ENCODE measurements around the gene LCE3A.
"Not testable (repeated sequence)": the region's sequence is repeated elsewhere in the genome, so short reads cannot be mapped to it uniquely, and the experiment has no call there.

The LCE3A gene, protein sequence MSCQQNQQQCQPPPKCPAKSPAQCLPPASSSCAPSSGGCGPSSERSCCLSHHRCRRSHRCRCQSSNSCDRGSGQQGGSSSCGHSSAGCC

DNA sequence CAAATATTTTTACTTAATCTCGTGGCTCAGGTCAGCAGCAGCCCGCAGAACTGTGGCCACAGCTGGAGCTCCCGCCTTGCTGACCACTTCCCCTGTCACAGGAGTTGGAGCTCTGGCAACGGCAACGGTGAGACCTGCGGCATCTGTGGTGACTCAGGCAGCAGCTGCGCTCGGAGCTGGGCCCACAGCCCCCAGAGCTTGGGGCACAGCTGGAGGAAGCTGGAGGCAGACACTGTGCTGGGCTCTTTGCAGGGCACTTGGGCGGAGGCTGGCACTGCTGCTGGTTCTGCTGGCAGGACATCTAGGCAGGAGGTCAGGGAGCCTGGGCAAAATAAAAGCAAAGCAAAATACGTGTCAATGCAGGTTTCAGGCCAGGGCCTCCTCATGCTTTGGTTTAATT, at the start of gene LCE3A:
Gene LCE3A (minus strand): TSS at position 301 of the 400 bp plus-strand sequence. CDS start 0 bp downstream, at position 301.
- in situ Hi-C loops (cut with MboI; ENCODE audit: low sequenced_read_pairs) = no loop called here

DNA sequence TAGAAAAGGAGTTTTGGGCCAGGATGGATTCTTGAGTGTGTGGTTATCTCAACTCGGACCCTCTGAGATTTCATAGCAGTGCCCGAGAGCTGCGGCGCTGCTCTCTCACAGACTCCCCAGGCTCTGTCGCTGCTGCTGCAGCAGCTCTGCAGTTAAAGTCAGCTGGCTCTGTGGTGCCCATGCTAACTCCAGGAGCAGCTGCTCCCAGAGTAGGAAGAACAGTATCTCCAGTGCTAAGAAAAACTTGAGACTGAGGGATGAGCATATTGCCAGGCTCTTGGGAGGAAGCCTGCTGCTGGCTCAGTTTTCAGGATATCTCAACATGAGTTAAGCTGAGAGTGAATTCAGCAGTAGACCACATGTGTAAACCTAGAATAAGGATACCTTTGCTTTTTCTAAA, 44.7 kb upstream of the LCE3A start:
- in situ Hi-C loops (cut with MboI; ENCODE audit: low sequenced_read_pairs) = no loop called here

DNA sequence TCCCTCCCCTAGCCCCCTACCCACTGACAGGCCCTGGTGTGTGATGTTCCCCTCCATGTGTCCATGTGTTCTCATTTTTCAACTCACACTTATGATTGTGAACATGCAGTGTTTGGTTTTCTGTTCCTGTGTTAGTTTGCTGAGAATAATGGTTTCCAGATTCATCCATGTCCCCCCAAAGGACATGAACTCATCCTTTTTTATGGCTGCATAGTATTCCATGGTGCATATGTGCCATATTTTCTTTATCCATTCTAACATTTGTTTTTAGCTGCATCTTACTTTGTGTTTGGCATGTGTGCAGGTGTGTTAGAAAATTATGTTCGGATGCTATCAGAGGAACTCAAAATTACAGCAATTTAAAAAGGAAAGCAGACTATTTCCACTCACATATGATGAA, 43.3 kb upstream of the LCE3A start:
- in situ Hi-C loops (cut with MboI; ENCODE audit: low sequenced_read_pairs) = not testable (repeated sequence)

DNA sequence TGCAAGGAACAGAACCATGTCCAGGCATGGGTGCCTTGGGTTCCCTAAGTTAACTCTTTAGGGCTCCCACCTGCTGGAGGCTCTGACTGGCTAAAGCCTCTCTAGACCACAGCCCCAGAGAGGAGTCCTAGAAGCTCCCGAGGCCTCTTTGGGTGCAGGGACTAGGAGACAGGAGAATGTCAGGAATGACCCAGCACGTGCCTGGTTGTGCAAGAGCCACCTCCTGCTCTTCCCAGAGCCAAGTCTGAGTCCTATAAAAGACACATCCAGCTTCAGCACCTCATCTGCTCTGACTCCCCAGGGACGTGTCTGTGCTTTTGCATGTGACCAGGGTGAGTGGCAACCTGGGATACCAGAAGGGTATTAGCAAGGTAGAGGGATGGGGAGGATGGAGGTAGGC, 40.2 kb upstream of the LCE3A start, which contains the start of gene LCE2D:
Gene LCE2D (plus strand): TSS at position 283 of the 400 bp plus-strand sequence. CDS start 726 bp downstream, outside the sequence.
- in situ Hi-C loops (cut with MboI; ENCODE audit: low sequenced_read_pairs) = no loop called here

DNA sequence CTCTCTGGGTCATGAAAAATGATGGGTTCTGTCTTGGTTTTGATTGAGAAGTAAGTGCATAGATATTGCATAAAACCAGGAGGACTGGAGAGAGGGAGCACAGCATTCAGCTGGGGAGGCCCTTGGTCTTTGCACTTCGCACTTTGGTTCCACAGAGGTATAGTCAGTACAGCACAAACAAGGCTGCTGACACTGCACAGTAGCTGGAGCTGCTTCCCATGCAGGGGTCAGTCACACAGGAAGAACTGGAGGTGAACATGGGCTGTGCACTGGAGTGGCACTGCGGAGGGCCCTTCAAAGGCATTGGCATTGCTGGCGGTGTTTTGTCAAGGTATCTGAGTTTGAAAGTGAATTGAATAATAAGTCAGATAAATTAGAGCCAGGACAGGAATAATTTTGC, 35.7 kb upstream of the LCE3A start:
- in situ Hi-C loops (cut with MboI; ENCODE audit: low sequenced_read_pairs) = no loop called here

DNA sequence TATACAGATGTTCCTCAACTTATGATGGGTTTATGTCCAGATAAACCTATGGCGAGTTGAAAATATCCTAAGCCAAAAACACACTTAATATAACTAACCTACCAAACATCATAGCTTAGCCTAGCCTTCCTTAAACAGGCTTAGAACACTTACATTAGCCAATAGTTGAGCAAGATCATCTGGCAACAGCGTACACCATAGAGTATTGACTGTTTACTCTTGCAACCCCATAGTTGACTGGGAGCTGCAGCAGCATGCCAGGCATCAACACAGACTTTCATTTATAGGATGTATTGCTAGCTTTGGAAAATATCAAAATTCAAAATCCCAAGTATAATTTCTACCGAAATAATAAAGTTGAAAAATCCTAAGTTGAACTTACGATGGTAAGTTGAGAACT, 34.8 kb upstream of the LCE3A start:
- in situ Hi-C loops (cut with MboI; ENCODE audit: low sequenced_read_pairs) = no loop called here

DNA sequence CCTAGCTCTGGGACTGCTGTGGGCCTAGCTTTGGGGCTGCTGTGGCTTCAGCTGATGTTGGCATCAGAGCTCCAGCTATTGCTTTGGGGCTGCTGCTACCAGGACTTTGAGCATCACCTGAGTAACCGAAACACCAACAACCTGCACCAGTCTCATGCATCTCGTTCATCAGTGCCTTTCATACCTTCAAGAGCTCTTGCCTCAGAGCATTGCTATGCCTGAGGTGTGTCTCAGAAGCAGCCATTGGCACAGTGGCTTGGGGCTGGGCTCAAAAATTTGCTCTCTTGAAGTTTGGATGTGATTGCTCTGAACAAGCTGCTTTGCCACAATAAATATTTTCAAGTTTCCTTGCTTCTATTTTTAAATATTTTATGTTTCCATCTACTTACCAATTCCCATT, 33.6 kb upstream of the LCE3A start:
- in situ Hi-C loops (cut with MboI; ENCODE audit: low sequenced_read_pairs) = no loop called here

DNA sequence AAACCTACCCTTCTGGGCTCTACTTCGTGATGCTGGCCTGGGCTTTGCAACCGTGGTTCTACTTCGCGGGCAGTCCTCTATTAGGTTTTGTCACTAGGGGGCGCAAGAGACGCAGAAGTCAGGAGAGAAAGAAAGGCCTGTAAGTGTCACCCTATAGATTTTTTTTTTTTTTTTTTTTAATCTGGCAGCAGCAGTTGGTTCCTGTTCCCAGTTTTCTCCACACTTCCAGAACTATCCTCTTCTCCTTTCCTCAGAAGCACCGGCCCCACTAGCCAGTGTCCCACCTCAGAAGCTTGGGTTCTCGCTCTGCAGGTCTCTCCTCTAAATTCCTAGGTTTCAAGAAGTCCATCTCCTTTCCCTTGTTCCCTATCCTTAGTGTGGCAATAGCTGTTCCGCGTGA, 31.2 kb upstream of the LCE3A start:
- in situ Hi-C loops (cut with MboI; ENCODE audit: low sequenced_read_pairs) = no loop called here

DNA sequence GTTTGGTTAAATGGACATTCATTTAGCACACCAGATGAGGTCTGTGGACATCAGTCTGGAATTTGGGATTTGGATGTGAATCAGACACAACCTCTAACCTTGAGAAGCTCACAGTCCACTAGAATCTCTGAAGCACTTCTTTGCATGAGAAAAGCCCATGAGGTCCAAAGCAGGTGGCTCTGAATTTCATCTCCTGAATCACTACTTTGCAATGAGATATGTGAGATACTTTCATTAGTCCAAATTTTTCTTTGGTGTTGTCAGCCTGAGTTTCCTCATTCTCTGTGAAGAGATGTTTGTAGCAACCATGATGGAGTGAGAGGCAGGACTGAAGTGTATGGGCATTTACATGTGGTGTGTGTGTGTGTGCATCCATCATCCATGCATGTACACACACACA, 23.8 kb upstream of the LCE3A start:
- in situ Hi-C loops (cut with MboI; ENCODE audit: low sequenced_read_pairs) = no loop called here

DNA sequence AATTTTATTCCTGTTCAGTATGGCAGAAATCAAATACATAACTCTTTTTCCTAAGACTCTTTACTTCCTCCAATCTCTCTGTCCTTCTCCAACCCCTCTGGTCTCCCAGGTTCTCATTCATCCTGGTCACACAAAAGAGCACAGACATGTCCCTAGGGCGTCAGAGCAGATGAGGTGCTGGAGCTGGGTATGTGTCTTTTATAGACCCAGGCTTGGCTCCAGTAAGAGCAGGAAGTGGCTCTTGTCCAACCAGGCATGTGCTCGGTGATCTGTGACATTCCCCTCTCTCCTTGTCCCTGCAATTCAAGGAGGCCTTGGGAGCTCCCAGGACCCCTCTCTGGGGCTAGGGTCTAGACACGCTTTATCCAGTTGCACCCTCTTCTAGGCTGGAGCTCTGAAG, 22.2 kb upstream of the LCE3A start:
- in situ Hi-C loops (cut with MboI; ENCODE audit: low sequenced_read_pairs) = no loop called here

DNA sequence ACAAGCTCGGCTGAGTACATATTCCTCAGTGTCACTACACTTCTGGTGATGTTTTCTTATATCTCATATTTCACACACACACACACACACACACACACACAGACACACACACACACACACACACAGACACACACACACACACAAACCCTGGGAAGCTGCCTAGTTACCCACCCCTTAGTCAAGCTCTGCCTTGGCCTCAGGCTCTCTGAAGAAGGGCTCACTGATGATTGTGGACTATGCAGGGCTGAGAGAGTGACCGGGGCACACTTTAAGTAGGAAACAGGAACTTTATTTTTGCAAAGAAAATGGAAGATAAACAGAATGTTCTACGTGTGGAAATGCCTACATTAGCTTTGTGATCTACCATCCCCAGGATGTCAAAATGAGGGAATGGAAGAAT, 21.0 kb upstream of the LCE3A start:
- in situ Hi-C loops (cut with MboI; ENCODE audit: low sequenced_read_pairs) = no loop called here

DNA sequence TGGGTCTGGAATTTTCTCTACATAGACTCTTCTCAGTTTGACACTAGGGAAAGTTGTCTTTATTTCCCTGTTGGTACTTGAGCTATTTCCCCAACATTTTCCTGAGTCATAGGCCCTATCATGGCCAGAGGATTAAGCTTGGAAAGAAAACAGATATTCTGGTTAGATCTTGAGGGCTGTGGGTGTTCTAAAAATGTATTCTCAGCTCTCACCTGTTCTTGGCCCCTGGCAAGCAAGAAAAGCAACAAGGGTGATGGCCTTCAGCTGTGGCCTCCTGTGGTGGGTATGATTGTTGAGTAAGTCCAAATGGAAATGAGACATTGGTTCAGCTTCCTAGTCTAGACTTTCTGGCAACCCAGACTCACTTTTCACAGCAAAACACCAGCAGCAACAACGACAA, 17.4 kb upstream of the LCE3A start:
- in situ Hi-C loops (cut with MboI; ENCODE audit: low sequenced_read_pairs) = no loop called here

DNA sequence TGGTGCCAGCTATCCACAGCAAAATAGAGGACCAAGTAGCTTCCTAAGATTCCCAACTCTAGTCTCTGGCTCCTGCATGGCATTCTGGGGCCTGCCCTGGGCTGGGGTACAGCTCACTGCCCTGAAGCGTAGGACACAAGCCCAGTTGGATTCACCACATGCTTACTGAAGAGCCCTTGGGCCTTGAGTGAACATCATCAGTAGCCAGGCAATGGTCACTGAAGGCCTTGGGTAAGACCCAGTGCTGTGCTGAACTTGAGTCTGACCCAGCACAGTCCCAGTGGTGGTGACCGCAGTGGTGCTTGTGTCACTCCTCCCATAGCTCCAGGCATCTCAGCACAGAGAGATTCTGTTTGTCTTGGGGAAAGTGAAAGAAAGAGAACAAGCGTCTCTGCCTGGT, 7.7 kb upstream of the LCE3A start:
- in situ Hi-C loops (cut with MboI; ENCODE audit: low sequenced_read_pairs) = no loop called here

DNA sequence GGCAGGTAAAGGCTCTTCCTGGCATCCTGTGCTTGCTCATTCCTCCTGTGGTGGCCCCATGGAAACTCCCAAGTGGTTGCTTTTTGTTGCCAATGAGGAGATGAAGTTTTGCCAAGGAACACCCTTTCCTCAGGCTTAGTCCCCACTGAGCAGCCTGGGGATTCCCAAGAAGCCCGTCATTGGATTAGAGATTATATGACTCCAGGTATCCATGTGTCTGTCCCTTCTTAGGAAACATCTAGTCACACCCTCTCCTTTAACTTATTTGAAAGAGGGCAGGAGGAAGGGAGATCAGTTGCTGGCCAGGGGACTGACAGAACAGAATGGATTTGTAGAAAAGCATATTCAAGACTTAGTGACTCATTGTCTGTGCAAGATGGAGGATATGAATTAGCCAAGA, 3.8 kb upstream of the LCE3A start:
- in situ Hi-C loops (cut with MboI; ENCODE audit: low sequenced_read_pairs) = no loop called here

DNA sequence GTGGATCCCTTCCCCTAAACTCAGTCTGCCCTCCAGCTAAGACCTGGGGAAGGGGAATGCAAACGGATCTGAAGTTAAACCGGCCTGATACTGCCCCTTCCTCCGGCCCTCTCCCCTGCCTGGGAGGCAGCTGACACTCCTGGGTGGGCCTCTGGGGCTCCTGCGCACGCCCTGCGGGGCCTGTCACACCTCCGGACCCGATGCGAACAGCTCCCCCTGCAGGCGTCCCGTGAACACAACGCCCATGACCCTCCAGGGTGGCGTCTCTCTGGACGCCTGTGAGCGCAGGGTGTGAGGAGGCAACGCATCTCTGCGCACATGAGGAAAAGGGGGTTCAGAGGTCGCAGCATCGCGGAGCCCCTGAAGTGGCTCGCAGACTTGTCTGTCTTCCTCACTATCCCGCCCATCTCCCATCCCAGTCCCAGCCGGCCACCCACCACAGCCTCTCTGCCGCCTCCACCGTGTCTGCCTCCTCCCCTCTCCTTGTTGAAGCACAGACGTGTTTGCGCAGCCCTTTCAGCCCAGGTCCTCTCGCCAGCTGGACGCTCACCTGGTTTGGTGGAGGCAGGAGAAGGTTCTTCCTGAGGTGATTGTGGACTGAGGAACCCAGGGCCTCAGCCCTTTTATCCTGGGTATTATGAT, 421 bp upstream of the LCE3A start:
- in situ Hi-C loops (cut with MboI; ENCODE audit: low sequenced_read_pairs) = no loop called here

DNA sequence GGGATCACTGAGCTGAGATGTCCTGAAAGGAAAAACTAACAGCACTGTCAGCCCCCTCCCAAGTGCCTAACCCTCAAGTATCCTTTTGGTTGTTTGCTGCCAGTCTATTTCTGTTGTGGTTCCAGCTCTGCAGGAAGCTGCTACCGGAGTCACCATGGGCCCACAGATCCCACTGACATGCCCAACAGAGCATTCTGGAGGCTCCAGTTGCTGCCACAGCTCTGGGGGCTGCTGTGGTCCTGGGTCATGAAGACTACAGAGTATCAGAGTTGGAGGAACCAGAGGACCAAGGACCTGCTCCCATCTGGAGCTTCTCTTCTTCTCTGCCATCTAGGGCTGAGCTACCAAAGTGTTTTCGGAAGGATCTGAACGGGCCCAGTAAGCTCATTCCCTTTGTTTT, 910 bp downstream of the LCE3A start:
- in situ Hi-C loops (cut with MboI; ENCODE audit: low sequenced_read_pairs) = no loop called here

DNA sequence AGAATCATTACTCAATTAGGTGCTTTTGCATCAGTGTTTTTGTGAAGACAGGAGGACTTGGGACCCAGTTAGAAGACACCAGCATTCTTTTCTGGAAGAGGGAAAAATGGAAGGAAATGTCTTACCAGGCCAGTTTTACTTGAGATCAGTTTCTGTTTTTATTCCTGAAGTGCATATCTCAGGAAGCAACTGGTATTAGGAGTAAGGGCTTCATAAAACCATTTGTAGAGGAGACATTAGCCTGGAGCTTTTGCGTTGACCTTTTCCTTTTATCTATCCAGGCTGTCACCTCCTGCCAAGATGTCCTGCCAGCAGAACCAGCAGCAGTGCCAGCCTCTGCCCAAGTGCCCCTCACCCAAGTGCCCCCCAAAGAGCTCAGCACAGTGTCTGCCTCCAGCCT, 9.4 kb downstream of the LCE3A start, which contains the start of gene LCE3B:
Gene LCE3B (plus strand): TSS at position 301 of the 400 bp plus-strand sequence. CDS start 0 bp downstream, at position 301.
- in situ Hi-C loops (cut with MboI; ENCODE audit: low sequenced_read_pairs) = no loop called here

DNA sequence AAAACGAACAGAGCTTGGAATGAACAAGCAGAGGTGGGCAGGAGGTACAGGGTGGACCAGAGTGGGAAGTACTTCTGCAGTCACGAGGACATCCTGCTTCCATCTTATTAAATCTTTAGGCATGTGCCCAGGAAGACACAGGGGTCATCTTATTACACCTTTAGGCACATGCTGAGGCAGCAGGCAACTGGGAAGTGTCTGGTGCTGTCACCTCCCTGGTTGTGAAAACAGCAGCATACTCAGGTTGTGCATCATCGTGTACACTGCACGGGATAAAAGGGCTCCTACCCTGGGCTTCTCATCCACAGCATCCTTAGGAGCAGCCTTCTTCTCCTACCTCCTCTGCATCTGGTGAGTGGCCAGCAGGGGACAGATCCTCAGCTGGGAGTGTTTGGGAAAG, 23.0 kb downstream of the LCE3A start, which contains the start of gene LCE3C:
Gene LCE3C (plus strand): TSS at position 301 of the 400 bp plus-strand sequence. CDS start 498 bp downstream, outside the sequence.
- in situ Hi-C loops (cut with MboI; ENCODE audit: low sequenced_read_pairs) = no loop called here

DNA sequence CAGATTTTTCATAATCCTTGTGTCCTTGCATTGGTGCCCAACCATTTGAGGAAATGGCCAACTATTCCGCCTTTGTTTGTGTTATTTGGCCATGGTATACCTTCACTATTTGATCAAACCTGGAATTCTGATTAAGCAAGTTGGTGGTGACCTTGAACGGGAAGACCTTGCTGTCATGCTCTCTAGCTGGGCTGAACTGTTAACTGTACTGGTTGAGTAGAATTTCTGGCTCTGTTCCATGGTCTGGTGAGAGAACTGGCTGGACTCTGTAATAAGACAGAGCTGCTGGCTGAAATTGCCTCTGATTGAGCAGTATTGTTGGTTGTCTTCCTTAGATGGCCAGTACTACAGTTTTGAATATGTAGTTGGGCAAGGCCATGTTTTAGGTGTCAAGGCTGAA, 25.9 kb downstream of the LCE3A start:
- in situ Hi-C loops (cut with MboI; ENCODE audit: low sequenced_read_pairs) = no loop called here

DNA sequence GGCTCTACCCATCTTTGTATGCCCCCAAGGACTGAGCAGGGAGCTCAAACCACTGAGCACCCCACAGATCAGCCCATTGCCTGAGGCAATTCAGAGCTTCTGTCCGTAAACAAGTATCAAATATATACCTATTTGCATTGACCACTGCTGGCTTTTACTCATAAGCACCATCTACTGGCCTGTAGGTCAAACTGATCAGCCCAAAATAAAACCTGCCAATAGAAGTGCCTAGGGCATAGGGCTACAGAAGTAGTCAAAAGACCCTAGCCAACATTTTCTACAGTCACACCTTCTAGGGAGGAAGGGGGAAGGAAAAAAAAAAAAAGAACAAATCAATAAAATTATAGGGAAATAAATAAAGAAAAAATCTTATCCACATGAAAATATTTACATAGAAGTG, 37.3 kb downstream of the LCE3A start:
- in situ Hi-C loops (cut with MboI; ENCODE audit: low sequenced_read_pairs) = no loop called here

DNA sequence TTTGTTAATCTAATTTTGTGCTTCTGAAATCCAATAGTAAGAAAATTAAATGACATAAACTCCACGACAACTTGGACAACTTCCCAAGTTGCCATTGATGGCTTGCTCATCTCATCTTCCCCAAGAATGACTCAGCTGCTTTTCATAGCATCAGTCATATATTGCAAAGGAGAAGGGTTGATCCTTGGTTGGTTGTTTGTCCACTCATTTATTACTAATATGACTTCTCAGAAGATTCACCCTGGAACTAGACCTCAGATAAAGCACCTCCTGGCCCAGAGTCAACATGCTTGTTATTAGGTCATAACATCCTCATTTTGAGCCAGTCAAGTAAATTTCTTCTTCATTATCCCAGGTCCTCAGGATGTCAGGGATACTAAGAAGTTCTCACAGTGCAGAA, 40.3 kb downstream of the LCE3A start:
- in situ Hi-C loops (cut with MboI; ENCODE audit: low sequenced_read_pairs) = no loop called here

DNA sequence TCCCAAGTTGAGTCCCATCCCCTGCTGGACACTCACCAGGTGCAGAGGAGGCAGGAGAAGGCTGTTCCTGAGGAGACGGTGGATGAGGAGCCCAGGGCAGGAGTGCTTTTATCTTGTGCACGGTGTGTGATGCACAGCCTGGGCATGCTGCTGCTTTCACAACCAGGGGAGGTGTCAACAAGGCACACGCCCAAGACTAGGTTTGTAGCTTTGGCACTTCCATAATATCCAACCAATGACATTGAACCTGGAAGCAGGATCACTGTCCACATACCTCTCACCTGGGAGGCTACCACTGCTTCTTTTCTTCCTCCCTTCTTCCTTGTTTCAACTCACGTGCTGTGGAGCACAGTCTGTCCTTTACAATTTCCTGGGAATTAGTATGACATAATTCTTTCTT, 42.5 kb downstream of the LCE3A start, which contains the start of gene LCE3D:
Gene LCE3D (minus strand): TSS at position 84 of the 400 bp plus-strand sequence. CDS start 580 bp downstream, outside the sequence.
- in situ Hi-C loops (cut with MboI; ENCODE audit: low sequenced_read_pairs) = no loop called here

DNA sequence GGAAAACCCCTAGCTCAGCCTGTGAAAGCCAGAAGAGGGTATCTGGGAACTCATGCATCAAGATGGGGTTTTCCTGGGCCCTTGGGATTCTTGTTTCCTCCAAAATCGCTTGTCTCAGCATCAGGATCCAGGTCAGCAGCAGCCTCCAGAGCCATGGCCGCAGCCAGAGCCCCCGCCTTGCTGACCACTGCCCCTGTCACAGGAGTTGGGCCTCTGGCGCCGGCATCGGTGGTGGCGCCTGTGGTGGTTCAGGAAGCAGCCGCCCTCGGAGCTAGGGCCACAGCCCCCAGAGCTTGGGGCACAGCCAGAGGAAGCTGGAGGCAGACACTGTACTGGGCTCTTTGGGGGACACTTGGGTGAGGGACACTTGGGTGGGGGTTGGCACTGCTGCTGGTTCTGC, 43.4 kb downstream of the LCE3A start:
- in situ Hi-C loops (cut with MboI; ENCODE audit: low sequenced_read_pairs) = not testable (repeated sequence)
